OCI-M1 (cell line): ENCODE results near the gene USP37.
A peak's percentile ranks its signal among the peaks of the same experiment; 100 is the strongest.

Experiments
- DNase-seq: peaks from one replicate; lab custom pipeline; 2025; lab: John Stamatoyannopoulos, UW

Gene USP37, protein sequence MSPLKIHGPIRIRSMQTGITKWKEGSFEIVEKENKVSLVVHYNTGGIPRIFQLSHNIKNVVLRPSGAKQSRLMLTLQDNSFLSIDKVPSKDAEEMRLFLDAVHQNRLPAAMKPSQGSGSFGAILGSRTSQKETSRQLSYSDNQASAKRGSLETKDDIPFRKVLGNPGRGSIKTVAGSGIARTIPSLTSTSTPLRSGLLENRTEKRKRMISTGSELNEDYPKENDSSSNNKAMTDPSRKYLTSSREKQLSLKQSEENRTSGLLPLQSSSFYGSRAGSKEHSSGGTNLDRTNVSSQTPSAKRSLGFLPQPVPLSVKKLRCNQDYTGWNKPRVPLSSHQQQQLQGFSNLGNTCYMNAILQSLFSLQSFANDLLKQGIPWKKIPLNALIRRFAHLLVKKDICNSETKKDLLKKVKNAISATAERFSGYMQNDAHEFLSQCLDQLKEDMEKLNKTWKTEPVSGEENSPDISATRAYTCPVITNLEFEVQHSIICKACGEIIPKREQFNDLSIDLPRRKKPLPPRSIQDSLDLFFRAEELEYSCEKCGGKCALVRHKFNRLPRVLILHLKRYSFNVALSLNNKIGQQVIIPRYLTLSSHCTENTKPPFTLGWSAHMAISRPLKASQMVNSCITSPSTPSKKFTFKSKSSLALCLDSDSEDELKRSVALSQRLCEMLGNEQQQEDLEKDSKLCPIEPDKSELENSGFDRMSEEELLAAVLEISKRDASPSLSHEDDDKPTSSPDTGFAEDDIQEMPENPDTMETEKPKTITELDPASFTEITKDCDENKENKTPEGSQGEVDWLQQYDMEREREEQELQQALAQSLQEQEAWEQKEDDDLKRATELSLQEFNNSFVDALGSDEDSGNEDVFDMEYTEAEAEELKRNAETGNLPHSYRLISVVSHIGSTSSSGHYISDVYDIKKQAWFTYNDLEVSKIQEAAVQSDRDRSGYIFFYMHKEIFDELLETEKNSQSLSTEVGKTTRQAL

DNA sequence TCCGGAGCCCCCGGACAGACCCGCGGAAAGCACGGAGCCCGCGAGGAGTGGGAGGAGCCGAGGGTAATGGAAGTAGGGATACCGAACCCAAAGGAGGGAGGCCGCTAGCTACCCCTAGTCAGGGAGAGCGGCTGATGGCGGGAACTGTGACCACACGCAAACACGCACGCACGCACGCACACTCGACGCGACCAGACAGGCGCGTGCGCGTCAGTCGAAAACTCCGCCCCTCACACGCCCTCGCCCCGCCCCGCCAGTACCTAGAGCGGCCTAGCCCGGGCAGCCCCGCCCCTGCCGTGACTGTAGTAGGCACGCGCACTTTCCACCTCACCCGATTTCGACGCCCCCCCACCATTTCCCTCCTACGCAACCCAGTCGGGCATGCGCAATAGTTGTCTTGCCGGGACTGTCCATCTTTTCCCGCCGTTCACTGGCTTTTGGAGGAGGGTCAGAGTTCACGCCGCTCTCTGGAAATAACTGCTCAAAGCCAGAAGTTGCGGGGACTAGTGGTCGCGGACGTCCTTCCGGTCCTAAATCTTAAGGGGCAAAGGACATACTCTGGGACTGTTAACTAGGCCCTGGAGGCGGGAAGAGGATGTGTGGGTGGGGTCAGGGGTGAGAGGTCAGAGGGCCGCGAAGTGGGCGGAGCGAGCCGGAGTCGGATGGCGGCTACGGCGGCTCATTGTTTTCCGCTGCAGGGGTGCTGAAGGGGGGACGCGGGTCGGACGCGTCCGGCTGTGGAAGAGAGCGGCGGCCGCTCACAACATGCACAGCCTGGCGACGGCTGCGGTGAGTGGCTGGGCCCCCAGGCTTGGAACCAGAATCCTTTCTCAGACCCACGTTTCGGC is at the start of gene USP37, which contains the start of gene CNOT9:
TSS of gene USP37 (minus strand) at position 162 of the 848 bp plus-strand sequence. CDS start 9,698 bp downstream, outside the sequence.
TSS of gene CNOT9 (plus strand) at position 650 of the 848 bp plus-strand sequence. CDS start at position 766, 116 bp downstream.
- peak; percentile 99 for DNase-seq

DNA sequence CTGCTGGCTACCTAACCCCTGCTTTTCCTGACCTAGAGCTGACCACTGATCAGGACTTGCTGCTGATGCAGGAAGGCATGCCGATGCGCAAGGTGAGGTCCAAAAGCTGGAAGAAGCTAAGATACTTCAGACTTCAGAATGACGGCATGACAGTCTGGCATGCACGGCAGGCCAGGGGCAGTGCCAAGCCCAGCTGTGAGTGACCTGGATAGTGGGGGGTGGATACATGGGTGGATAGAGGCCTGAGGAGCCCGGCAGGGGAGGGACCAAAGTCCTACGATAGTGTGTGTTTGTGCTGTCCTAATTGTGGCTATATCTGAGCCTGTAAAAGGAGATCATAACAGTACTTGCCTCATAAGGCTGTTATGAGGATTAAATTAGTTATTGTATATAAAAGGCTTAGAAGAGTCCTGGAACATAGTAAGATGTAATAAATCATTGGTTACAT is 47.7 kb upstream of the USP37 start:
- DNase-seq: no peak

DNA sequence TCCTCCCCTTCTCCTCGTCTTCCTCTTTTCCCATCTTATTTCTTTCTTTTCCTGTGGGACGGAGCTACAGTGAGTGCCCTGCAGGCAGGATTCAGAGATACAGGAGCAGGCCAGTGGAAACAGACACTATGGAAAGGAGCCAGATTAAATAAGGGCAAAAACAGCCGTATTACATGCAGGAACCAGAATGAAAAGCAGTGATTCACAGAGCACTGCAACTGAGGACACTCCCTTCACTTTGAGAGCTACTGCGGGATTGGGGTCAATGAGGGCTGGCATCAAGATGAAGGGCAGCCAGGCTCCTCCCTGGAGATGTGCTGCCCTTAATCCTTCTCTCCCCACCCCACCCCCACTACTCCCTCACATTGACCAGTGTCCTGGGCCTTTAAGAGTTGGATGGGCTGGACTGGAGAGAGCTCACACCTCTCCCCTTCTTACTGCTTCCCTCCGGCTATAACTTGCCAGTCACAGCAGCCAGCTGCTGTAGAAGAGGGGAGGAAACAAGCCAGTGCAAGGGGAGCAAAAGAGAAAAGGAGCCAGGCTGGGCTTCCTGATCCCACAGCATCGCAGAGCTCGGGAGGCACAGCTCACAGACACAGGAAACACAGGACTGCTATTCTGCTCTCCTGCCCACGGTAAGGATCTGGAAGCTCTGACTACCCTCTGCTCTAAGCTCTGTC is 39.4 kb upstream of the USP37 start, which contains the start of gene PLCD4:
TSS of gene PLCD4 (plus strand) at position 464 of the 680 bp plus-strand sequence. CDS start 7,841 bp downstream, outside the sequence.
- DNase-seq: no peak

DNA sequence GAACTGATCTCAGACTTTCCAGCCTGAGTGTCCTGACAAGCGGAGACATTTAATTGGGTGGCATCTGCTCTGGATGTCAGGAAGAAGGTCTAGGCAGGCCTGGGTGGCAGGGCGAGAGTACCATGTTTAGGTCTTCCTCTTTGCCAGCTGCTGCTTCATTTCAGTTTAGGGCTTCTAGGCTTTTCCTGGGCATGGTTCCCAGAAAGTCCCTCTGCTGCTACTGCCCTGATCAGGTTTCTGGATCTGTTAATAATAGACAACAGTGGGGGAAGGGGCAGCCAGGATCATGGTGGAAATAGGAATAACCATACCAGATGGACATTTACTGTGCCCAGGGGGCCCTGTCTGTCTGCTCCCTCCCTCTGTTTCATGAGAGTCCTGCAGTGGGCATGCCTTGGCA is 37.3 kb upstream of the USP37 start:
- DNase-seq: no peak

DNA sequence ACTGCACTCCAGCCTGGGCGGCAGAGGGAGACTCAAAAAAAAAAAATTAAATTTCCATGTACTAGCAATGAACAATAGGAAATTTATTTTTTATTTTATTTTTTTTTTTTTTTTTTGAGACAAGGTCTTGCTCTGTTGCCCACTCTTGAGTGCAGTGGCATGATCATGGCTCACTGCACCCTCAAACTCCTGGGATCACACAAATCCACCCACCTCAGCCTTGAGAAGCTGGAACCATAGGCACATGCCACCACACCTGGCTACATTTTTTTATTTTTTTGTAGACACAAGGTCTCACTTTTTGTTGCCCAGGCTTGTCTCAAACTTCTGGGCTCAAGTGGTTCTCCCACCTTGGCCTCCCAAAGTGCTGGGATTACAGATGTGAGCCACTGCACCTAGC is 17.4 kb upstream of the USP37 start:
- no peak for DNase-seq

DNA sequence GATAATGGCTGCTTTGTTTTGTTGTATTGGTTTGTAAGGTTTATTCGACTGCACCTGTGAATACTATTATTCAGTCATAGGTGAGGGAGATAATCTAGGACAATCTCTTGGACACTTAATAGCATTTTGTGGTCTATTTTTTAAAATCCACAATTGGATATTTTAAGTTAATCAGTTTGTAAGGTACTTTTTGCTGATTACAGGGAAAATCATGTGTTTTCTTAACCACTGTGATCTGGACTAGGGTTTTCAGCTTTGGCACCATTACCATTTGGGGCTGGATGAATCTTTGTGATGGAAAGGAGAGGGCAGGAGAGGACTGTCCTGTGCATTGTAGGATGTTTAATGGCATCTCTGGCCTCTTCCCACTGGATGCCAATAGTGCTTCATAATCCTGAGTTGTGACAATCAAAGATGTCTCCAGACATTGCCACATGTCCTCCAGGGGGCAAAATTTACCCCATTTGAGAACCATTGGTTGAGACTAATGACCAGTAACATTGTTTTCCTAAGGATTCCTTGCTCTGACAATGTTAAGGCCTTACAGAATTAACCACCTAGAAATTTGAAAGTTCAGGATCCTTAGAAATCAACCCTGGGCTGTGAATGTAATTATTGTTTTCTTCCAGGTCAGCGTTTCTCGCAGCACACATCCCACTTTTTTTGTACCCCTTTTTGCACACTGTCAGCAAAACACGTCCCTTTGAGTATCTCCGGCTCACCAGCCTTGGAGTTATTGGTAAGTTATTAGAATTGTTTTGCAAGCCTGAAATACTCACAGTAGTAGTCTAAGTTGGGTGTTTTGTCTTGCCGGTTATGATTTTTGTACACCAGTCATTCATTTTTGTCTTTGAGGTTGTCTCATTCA is 16.1 kb upstream of the USP37 start:
- DNase-seq: no peak

DNA sequence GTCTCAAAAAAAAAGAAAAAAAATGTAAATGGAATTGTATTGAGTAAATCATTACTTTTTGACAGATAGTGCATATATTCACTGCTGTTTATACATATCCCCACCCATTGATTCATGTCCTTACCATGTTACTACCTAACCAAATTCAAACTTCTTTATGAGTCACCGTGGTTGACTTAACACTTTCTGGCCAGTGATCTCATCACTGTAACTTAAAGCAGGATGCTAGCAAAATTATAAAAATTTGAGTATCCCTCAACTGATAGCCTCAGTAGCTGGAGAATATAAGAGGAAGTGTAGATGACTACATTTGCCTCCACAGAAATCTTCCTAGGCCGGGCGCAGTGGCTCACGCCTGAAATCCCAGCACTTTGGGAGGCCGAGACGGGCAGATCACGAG is 13.9 kb upstream of the USP37 start:
- peak; percentile 22 for DNase-seq

DNA sequence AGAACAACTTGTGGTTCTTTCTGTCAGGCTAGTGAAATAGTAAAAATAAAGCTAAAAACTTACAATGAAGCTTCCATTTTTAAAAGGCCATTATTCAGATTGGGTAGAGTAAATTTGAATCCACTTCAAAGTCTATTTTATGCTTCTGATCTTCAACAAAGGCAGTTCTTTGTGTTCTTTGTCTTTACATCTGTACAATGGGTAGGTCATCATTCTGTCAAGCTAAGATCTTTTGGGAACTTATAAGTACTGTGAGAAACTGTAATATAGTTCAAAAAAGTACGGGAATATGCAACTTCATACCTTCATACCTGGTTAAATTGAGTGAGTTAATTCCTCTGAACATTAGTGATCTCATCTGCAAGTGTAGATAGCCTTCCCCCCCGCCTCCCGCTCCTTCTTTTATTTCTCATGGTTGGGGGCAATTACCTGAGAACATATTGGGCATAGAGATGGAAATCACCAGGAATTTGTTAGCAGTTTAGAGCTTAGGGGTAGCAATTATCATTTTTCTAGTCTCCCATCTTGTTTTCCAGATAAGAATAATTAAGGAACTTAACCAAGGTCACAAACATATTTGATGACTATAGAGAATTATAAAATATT is 10.2 kb upstream of the USP37 start:
- no peak for DNase-seq

DNA sequence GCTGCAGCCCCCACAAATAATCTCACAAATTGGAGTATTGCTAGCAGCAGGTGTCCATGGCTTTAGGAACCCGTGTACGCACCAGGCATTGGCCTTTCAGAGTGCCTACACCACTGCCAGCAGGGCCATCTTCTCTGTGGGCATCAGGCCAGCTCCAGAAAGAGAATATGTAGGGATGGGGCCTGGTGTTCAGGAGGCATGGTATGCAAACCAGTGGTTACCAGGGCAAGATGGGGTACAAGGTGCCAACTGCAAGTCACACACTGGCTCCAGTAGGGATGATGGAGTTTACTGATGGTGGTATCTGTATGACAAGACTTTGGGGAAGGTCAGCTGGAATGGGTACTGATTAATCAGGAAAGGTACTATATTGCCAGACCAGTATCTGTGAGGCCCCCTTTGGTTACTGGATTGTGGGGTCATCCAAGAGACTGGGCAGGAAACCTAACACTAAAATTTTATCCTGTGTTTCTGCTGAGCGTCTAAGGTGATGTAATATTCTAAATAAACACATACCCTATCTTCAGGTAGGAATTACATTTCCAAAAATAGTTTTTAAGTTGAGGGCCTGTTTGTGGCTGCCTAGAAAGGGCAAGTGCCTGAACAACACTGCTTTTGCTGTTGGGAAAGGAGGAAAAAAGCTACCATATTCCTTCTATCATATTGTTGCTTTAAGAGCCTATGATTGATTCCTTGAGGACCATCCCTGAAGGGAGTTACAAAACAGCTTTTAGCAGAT is 9.5 kb upstream of the USP37 start:
- no peak for DNase-seq

DNA sequence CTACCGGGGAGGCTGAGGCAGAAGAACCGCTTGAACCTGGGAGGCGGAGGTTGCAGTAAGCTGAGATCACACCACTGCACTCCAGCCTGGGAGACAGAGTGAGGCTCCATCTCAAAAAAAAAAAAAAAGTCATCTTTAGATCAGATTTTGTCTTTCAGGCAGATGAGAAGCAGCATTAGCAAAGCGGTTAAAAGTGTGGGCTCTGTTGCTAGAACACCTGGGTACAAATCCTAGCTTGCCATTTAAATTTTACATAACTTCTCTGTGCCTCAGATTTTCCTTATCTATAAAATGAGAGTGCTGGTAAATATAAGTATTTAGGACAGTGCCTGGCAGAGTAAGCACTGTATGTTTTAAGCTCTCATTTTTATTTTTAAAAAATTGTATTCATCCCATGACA is 8.7 kb upstream of the USP37 start:
- no peak for DNase-seq

DNA sequence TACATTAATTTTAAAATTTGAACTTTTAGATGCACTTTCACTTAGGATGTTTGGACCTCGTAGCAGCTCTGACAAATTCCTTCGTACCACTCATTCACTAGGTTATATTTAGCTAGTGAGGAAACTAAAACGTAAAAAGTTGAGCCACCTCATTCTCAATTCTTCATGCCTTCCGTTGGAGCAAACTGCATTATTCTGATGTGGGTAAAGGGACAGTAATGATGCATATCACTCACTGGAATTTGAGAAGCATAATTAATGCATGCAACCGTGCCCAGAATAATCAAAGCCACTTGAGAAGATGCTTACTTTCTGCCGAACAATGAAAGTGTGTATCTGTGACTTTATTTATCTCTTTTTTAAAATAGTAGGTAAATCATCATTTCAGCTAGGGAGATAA is 2.7 kb upstream of the USP37 start:
- no peak for DNase-seq

DNA sequence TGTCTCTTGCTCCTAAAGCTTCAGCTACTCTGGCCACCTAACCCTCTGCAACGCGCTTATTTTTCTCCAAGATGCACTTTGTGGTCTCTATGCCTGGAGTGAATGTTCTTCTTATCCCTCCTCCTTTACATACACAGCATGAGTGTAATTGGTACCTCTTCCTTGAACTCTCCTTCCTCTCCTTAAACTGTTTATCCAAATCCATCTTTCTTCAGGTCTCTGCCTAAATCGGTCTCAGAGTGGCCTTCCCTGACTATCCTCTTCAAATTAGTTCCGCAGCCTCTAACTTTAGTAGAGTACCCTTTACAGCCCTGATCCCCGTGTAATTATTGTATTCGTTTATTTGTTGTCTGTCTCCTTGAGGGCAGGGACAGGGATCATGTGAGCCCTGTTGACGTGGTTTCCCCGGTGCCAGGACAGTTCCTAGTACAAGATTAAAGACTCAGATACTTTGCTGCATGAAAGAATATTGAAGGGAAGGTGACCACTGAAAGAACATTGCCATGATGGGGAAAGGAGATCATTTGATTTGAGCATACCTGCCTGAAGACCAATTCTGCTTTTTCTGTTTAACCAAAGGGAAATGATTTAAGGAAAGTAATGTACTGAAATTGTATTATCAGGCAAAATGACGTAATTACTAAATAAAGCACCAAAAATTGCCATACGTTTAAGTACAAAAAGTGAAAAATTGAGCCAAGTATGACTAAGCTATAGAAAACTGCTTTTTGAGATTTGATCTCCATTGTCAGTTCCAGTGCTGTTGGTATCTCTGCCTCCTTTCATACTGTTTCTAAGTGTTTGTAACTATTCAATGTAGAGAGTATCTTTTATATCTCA is 1.7 kb upstream of the USP37 start:
- DNase-seq: peak; percentile 57

DNA sequence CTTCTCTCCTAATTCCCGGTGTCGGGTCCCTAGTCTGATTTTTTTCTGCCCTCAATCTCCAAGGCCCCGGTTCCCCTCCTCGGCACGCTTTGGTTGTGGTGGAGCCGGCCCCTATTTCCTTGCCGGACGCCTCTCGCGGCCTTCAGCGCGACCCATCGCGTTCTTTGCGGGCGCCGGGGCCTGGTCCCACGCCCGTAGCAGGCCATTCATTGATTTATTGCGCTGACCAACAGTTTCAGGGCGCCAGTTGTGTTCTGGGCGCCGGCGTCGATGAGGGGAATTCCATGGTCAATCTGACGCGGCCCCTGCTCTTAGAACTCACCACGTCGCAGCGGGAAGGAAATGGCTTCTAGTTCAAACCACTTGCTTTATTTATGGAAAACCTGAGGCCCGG is 884 bp upstream of the USP37 start:
- DNase-seq: peak; percentile 71

DNA sequence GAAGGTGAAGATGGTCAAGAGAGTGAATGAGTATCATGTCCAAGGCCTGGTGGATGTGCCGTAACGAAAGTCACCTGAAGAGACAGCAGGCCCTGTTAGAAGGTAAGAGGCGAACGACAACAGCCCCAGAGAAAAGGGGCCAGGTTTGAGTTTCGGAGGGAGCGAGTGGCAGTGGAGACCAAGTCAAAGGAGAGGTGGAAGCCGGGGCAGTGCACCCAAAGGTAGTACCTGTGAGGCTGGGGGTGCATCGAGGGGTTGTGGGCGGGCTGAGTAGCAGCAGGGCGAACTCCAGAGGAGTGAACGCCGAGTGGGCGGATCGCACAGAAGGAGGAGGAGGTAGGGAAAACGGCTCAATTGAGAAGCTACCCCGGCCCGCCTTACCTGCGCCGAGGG is 358 bp downstream of the USP37 start:
- no peak for DNase-seq

DNA sequence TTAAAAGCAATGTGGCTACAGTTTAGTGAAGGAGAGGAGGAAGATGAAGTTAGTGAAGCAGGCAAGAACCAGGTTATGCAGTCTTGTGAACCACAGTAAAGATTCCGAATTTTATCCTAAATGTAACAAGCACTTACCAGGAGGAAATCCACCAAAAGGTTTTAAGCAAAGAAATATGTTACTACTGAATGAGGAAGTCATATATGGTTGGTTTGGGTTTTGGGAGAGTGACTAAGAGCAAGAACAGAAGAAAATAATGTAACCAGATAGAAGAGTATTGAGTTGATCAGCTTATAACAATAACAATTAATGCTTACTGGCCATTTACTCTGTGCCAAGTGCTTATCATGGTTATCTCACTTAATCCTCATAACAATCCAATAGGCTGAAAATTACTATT is 1.9 kb downstream of the USP37 start:
- peak; percentile 24 for DNase-seq

DNA sequence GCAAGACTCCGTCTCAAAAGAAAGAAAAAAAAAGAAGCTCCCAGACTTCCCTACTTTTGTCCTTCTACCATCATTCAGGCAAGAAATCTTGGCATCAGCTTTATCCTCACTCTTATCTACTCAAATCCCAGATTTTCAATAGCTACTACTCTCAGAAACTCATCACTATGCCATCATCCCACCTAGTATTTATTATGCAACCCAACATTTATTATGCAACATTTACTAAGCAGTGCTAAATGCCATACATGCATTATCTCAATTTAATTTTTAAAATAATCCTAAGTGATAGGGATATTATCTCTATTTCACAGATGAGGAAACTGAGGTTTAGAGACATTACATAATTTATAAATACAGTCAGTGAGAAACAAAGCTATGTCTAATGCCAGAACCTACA is 4.1 kb downstream of the USP37 start:
- no peak for DNase-seq

DNA sequence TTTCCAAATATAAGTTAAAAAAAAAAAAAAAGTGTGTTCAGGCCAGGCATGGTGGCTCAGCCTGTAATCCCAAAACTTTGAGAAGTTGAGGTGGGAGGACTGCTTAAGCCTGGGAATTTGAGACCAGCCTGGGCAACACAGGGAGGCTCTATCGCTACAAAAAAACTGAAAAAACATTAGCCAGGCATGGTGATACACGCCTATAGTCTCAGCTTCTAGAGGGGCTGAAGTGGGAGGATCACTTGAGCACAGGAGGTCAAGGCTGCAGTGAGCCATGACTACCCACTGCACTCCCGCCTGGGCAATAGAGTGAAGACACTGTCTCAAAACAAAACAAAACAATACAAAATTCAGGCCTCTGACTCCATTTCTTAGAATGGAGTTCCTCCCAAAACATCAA is 9.2 kb downstream of the USP37 start:
- DNase-seq: no peak

DNA sequence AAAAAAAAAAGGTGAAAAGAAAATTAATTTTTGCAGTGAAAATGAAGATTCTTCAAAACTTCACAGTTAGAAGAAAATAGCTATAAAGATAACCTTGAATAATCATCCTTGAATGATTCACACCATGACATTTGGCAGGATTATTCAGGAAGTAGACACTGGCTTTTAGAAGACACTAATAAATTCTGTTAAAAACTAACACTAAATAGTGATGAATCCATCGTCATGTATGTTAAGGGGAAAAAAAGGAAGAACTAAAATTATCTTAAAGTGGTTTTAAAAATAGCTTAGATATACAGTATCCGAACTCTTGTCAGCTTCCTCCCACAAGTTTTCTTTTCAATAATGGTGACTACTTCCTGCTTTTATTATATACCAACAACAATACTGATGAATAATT is 10.2 kb downstream of the USP37 start:
- DNase-seq: no peak
